ENCODE results near the gene FSTL1. TPM values are rescaled to one million over a fixed set of nuclear protein-coding genes. Genes with fewer than 3 reads are reported as not detected.

FSTL1 gene
- total RNA-seq, 1 experiment from 2014 or later = 20.7 TPM

DNA sequence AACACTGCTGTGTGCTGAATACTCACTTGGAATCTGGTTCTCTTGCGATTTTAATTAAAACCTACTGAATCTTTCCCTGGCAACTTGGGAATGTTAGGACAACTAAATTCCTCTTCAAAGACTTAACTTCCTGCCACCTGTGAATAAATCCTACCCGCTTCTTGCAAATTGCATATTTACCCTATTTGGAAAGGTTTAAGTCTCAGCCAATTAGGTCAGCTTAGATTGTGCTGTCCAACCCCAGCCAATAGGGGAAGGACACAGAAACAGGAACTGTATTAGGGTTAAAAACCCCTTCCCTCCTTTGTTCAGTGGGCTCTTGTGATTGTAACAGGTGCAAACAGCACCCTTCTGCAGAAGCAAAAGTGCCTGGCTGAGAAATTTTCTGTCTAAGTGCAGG lies 38.6 kb upstream of the FSTL1 start (continued):
- TF ChIP-seq JUND (IDR thresholded peaks at IDR 0.05) (no peak), ZFX (IDR thresholded peaks at IDR 0.05) (no peak), CEBPB (IDR thresholded peaks at IDR 0.05; ENCODE audit: low read depth) (no peak), SP1 (IDR thresholded peaks at IDR 0.05; ENCODE audit: low read depth) (no peak), EGR1 (IDR thresholded peaks at IDR 0.05; ENCODE audit: low read depth) (no peak)

DNA sequence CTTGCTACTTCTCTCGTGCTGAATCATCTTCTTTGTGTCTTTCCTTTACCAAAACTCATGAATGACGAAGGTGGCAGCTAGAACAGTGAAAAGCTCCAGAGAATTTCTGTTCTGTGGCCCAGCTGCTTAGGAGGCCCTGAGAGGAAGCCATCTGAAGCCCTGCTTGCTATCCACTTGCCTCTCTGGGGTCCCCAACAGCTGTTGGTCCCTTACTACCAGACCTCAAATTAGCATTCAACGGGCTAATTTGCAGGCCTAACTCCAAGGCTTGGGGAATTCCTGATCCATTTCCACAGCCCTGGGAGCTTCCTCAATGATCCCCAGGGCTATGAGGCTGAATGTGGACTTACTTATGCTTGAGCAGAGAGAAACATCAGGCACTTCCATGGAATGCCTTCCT lies 37.5 kb upstream of the FSTL1 start:
- Histone ChIP-seq H3K9me2 (ENCODE audit: insufficient read depth) (no peaks in the 10 kb centered on the region; the same call in 1 of the 2 replicates), H3K4me3 (replicated peaks in 1 of 2; ENCODE audit: low read depth in 1 of 2, low read length in 2 of 2) (no peak overlapping the region), H3K4me1 (ENCODE audit: control insufficient read depth in 1 of 2, insufficient read depth in 2 of 2, low read length in 2 of 2) (no peaks in the 10 kb centered on the region), H3K27me3 (ENCODE audit: insufficient read depth, low read length) (no peaks in the 10 kb centered on the region), H3K36me3 (ENCODE audit: control insufficient read depth in 1 of 2, insufficient read depth in 2 of 2, low read length in 2 of 2) (no peaks in the 10 kb centered on the region), H3K27ac (ENCODE audit: low read depth, low read length) (no peak overlapping the region), H2AFZ (ENCODE audit: low read depth, low read length, poor library complexity, severe bottlenecking) (no peak overlapping the region), H3K9ac (ENCODE audit: low read length) (no peak overlapping the region), H3K9me3 (ENCODE audit: control insufficient read depth in 1 of 2, insufficient read depth in 1 of 2, low read depth in 1 of 2, low read length in 2 of 2) (no peaks in the 10 kb centered on the region), H3K79me2 (ENCODE audit: insufficient read depth, low read length) (no peaks in the 10 kb centered on the region), H4K20me1 (ENCODE audit: insufficient read depth) (no peaks in the 10 kb centered on the region), H3K4me2 (ENCODE audit: low read length) (no peak overlapping the region)
- DNase-seq (ENCODE audit: low read depth, low spot score) = no peak
- RAD21 ChIA-PET (ENCODE audit: low non-redundant PET in 1 of 2, low total read pairs in 2 of 2, uncharacterized antibody in 2 of 2, unreplicated experiment in 2 of 2) = no interaction called here
- POLR2A ChIA-PET = no interaction called here
- CTCF ChIA-PET = no interaction called here
- intact Hi-C loops (cut with micrococcal nuclease) = no loop called here
- no TSS peak for BruUV-seq (replicated peaks)
- ATAC-seq = no peak
- TF ChIP-seq ZNF274 (IDR thresholded peaks at IDR 0.05; ENCODE audit: low read depth, low read length) = no peak
- no peak for TF ChIP-seq ZFX (IDR thresholded peaks at IDR 0.05)
- TF ChIP-seq, protein P1, sequence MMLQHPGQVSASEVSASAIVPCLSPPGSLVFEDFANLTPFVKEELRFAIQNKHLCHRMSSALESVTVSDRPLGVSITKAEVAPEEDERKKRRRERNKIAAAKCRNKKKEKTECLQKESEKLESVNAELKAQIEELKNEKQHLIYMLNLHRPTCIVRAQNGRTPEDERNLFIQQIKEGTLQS (IDR thresholded peaks at IDR 0.05) = no peak
- TF ChIP-seq TCF7L2 (IDR thresholded peaks at IDR 0.05; ENCODE audit: borderline replicate concordance, extremely low read depth, insufficient read depth, insufficient read length) = no peak
- no peak for TF ChIP-seq EZH2 (IDR thresholded peaks at IDR 0.05)
- TF ChIP-seq POLR2A (IDR thresholded peaks at IDR 0.05; ENCODE audit: borderline replicate concordance, extremely low read depth, insufficient read depth, insufficient read length) = no peak
- TF ChIP-seq, protein P2, sequence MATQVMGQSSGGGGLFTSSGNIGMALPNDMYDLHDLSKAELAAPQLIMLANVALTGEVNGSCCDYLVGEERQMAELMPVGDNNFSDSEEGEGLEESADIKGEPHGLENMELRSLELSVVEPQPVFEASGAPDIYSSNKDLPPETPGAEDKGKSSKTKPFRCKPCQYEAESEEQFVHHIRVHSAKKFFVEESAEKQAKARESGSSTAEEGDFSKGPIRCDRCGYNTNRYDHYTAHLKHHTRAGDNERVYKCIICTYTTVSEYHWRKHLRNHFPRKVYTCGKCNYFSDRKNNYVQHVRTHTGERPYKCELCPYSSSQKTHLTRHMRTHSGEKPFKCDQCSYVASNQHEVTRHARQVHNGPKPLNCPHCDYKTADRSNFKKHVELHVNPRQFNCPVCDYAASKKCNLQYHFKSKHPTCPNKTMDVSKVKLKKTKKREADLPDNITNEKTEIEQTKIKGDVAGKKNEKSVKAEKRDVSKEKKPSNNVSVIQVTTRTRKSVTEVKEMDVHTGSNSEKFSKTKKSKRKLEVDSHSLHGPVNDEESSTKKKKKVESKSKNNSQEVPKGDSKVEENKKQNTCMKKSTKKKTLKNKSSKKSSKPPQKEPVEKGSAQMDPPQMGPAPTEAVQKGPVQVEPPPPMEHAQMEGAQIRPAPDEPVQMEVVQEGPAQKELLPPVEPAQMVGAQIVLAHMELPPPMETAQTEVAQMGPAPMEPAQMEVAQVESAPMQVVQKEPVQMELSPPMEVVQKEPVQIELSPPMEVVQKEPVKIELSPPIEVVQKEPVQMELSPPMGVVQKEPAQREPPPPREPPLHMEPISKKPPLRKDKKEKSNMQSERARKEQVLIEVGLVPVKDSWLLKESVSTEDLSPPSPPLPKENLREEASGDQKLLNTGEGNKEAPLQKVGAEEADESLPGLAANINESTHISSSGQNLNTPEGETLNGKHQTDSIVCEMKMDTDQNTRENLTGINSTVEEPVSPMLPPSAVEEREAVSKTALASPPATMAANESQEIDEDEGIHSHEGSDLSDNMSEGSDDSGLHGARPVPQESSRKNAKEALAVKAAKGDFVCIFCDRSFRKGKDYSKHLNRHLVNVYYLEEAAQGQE (IDR thresholded peaks at IDR 0.05; ENCODE audit: low read depth) = no peak
- TF ChIP-seq SRF (IDR thresholded peaks at IDR 0.05; ENCODE audit: low read depth) = no peak
- TF ChIP-seq CBX3 (IDR thresholded peaks at IDR 0.05; ENCODE audit: low read depth) = no peak
- TF ChIP-seq ELF1 (IDR thresholded peaks at IDR 0.05; ENCODE audit: borderline replicate concordance, low read depth) = no peak
- TF ChIP-seq, protein P3, sequence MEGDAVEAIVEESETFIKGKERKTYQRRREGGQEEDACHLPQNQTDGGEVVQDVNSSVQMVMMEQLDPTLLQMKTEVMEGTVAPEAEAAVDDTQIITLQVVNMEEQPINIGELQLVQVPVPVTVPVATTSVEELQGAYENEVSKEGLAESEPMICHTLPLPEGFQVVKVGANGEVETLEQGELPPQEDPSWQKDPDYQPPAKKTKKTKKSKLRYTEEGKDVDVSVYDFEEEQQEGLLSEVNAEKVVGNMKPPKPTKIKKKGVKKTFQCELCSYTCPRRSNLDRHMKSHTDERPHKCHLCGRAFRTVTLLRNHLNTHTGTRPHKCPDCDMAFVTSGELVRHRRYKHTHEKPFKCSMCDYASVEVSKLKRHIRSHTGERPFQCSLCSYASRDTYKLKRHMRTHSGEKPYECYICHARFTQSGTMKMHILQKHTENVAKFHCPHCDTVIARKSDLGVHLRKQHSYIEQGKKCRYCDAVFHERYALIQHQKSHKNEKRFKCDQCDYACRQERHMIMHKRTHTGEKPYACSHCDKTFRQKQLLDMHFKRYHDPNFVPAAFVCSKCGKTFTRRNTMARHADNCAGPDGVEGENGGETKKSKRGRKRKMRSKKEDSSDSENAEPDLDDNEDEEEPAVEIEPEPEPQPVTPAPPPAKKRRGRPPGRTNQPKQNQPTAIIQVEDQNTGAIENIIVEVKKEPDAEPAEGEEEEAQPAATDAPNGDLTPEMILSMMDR (IDR thresholded peaks at IDR 0.05 in 2 of 3, conservative IDR thresholded peaks at IDR 0.05 in 1 of 3; ENCODE audit: borderline replicate concordance in 1 of 3, insufficient read depth in 1 of 3, low read depth in 2 of 3, low read length in 2 of 3) = no peak
- no peak for TF ChIP-seq EZH2phosphoT487 (IDR thresholded peaks at IDR 0.05; ENCODE audit: borderline replicate concordance)
- TF ChIP-seq, protein P4, sequence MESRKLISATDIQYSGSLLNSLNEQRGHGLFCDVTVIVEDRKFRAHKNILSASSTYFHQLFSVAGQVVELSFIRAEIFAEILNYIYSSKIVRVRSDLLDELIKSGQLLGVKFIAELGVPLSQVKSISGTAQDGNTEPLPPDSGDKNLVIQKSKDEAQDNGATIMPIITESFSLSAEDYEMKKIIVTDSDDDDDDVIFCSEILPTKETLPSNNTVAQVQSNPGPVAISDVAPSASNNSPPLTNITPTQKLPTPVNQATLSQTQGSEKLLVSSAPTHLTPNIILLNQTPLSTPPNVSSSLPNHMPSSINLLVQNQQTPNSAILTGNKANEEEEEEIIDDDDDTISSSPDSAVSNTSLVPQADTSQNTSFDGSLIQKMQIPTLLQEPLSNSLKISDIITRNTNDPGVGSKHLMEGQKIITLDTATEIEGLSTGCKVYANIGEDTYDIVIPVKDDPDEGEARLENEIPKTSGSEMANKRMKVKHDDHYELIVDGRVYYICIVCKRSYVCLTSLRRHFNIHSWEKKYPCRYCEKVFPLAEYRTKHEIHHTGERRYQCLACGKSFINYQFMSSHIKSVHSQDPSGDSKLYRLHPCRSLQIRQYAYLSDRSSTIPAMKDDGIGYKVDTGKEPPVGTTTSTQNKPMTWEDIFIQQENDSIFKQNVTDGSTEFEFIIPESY (IDR thresholded peaks at IDR 0.05; ENCODE audit: extremely low read depth, insufficient replicate concordance, low read length) = no peak
- TF ChIP-seq, protein P5, sequence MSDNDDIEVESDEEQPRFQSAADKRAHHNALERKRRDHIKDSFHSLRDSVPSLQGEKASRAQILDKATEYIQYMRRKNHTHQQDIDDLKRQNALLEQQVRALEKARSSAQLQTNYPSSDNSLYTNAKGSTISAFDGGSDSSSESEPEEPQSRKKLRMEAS (IDR thresholded peaks at IDR 0.05) = no peak
- TF ChIP-seq POLR2AphosphoS5 (IDR thresholded peaks at IDR 0.05; ENCODE audit: low read depth, low read length) = no peak
- no peak for TF ChIP-seq SIN3A (IDR thresholded peaks at IDR 0.05; ENCODE audit: low read depth)
- no peak for TF ChIP-seq FOSL1 (IDR thresholded peaks at IDR 0.05; ENCODE audit: low read depth)
- TF ChIP-seq EGR1 (IDR thresholded peaks at IDR 0.05; ENCODE audit: low read depth) = no peak

Data from HCT116 (cell line).